ENCODE results near the gene MRPL49. TPM values are rescaled to one million over a fixed set of nuclear protein-coding genes. Genes with fewer than 3 reads are reported as not detected.

MRPL49 gene
- total and polyA plus RNA-seq, 2 of the 13 experiments (the other 11 are each of a cell fraction or from before 2014, with no cell fraction given) = 39.2 to 53.3 TPM

DNA sequence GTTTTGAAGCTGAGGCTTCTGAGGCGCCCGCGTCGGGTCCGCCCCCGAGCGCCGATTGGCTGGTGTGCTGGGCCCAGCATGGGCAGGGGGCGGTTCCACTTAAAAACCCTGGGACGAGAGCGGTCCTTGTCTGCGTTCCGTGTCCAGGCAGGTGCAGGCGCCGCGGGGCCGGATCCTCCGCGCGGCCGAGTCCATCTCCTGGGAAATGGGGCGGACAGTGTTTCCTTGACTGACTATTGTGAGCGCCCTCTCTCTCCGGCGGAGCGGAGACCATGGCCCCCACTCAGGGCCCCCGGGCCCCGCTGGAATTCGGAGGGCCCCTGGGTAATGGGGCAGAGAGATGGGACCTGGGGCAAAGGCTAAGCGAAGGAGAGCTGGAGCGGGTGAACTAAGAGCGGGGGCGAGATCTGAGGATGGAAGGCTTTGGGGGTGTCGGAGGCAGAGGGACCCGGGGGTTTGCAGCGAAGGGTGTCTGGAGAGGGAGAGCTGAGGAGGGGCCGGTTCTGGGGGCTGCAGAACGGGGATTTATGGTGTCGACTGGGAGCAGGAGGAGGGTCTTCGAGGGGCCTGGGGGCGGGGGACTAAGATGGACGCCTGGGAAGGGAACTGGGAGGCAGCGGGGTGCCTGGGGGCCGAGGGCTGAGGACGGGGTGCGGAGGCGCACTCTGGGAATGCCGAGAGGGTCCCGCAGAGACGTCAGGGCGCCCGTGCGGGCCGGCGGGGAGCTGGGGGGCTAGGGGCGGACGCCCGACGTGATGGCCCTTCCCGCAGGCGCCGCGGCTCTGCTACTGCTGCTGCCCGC lies 10.2 kb upstream of the MRPL49 start, which contains the start of gene TM7SF2 (continued):
- peak; percentile 64; the same call in 1 of the 2 replicates for TF ChIP-seq NFAT5 (CRISPR knock-in tag; IDR thresholded peaks at IDR 0.05)
- no peak for TF ChIP-seq ZBTB38 (CRISPR knock-in tag; IDR thresholded peaks at IDR 0.05)
- TF ChIP-seq, protein P1, sequence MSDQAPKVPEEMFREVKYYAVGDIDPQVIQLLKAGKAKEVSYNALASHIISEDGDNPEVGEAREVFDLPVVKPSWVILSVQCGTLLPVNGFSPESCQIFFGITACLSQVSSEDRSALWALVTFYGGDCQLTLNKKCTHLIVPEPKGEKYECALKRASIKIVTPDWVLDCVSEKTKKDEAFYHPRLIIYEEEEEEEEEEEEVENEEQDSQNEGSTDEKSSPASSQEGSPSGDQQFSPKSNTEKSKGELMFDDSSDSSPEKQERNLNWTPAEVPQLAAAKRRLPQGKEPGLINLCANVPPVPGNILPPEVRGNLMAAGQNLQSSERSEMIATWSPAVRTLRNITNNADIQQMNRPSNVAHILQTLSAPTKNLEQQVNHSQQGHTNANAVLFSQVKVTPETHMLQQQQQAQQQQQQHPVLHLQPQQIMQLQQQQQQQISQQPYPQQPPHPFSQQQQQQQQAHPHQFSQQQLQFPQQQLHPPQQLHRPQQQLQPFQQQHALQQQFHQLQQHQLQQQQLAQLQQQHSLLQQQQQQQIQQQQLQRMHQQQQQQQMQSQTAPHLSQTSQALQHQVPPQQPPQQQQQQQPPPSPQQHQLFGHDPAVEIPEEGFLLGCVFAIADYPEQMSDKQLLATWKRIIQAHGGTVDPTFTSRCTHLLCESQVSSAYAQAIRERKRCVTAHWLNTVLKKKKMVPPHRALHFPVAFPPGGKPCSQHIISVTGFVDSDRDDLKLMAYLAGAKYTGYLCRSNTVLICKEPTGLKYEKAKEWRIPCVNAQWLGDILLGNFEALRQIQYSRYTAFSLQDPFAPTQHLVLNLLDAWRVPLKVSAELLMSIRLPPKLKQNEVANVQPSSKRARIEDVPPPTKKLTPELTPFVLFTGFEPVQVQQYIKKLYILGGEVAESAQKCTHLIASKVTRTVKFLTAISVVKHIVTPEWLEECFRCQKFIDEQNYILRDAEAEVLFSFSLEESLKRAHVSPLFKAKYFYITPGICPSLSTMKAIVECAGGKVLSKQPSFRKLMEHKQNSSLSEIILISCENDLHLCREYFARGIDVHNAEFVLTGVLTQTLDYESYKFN (CRISPR knock-in tag; conservative IDR thresholded peaks at IDR 0.05) = 0 out of 2 replicates have a peak, but pooled peaks have one; percentile 33
- peak; percentile 77 for TF ChIP-seq SP2 (CRISPR knock-in tag; IDR thresholded peaks at IDR 0.05)
- 0 out of 2 replicates have a peak, but pooled peaks have one; percentile 33 for TF ChIP-seq ZNF710 (CRISPR knock-in tag; IDR thresholded peaks at IDR 0.05; ENCODE audit: borderline replicate concordance)
- TF ChIP-seq ZNF781 (CRISPR knock-in tag; IDR thresholded peaks at IDR 0.05; ENCODE audit: borderline replicate concordance, not compliant biosample characterization) = peak; percentile 94
- no peak for TF ChIP-seq ZNF282 (IDR thresholded peaks at IDR 0.05; ENCODE audit: partially characterized antibody)
- TF ChIP-seq, protein P2, sequence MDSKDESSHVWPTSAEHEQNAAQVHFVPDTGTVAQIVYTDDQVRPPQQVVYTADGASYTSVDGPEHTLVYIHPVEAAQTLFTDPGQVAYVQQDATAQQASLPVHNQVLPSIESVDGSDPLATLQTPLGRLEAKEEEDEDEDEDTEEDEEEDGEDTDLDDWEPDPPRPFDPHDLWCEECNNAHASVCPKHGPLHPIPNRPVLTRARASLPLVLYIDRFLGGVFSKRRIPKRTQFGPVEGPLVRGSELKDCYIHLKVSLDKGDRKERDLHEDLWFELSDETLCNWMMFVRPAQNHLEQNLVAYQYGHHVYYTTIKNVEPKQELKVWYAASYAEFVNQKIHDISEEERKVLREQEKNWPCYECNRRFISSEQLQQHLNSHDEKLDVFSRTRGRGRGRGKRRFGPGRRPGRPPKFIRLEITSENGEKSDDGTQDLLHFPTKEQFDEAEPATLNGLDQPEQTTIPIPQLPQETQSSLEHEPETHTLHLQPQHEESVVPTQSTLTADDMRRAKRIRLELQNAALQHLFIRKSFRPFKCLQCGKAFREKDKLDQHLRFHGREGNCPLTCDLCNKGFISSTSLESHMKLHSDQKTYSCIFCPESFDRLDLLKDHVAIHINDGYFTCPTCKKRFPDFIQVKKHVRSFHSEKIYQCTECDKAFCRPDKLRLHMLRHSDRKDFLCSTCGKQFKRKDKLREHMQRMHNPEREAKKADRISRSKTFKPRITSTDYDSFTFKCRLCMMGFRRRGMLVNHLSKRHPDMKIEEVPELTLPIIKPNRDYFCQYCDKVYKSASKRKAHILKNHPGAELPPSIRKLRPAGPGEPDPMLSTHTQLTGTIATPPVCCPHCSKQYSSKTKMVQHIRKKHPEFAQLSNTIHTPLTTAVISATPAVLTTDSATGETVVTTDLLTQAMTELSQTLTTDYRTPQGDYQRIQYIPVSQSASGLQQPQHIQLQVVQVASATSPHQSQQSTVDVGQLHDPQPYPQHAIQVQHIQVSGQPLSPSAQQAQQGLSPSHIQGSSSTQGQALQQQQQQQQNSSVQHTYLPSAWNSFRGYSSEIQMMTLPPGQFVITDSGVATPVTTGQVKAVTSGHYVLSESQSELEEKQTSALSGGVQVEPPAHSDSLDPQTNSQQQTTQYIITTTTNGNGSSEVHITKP (CRISPR knock-in tag; IDR thresholded peaks at IDR 0.05; ENCODE audit: low read depth) = peak; percentile 69

Data from HepG2 (cell line).